Mucosa of descending colon (tissue), 3 donors: Measurements from ENCODE around the gene N4BP2L1. TPM values are rescaled to one million over a fixed set of nuclear protein-coding genes. Genes with fewer than 3 reads are reported as not detected.

Experiments used
- ATAC-seq: fragments of 200-7000 bp; cut with Tn5 transposase; one replicate; pipeline ENCODE4 v1.9.1; 2020; ENCODE audit warnings: mild to moderate bottlenecking, moderate library complexity
- DNase-seq, 3 donors: peaks; one replicate each; pipeline ENCODE4 v3.0.0-alpha.2; 2020
- H3K36me3 ChIP-seq: fragments of 200-600 bp; one replicate; pipeline ENCODE4 v1.8.0; 2021; ENCODE audit warnings: low read depth, mild to moderate bottlenecking
- H3K4me1 ChIP-seq: fragments of 200-600 bp; one replicate; pipeline ENCODE4 v1.8.0; 2021; ENCODE audit warnings: low read depth, mild to moderate bottlenecking
- H3K4me3 ChIP-seq: fragments of 200-600 bp; one replicate; pipeline ENCODE4 v1.8.0; 2021; ENCODE audit warnings: mild to moderate bottlenecking
- H3K9me3 ChIP-seq: fragments of 200-600 bp; one replicate; pipeline ENCODE4 v1.8.0; 2021; ENCODE audit warnings: mild to moderate bottlenecking
- intact Hi-C, 2 donors: fragments of 100-400 bp; cut with DNase I in 1 of 2; cut with micrococcal nuclease in 1 of 2; formaldehyde crosslinking; loops; one replicate each; pipeline versions ENCODE4 v1.11.0 to v1.11.1; 2022; cut with DNase I, micrococcal nuclease
- total RNA-seq, 3 donors: library from RNA; stranded (reverse); fragmentation: NEBNext Ultra II Directional in 2 of 3; extraction: Animal tissue kit (Norgen Biotek cat#: 25700) in 2 of 3; gene quantifications; one replicate each; pipeline versions ENCODE4 v1.2.1 to v1.2.4, GENCODE V29; 2021 to 2023
- TF ChIP-seq, protein P1 (sequence below): fragments of 200-600 bp; IDR thresholded peaks from one replicate; pipeline ENCODE4 v1.8.0; 2022; ENCODE audit warnings: antibody characterized with exemption, mild to moderate bottlenecking
- donor health status: DM: no; HTN: no; CAD: no; lungs with moderate emphysema.
- donor health status: DM: no; HTN: no; CAD: no.
- donor health status: DM: no; HTN: yes; CAD: no.

Gene N4BP2L1
- total RNA-seq, 3 donors from 2014 or later = 8.5 to 14.1 (median 11.6) TPM

- TF ChIP-seq, protein P1, sequence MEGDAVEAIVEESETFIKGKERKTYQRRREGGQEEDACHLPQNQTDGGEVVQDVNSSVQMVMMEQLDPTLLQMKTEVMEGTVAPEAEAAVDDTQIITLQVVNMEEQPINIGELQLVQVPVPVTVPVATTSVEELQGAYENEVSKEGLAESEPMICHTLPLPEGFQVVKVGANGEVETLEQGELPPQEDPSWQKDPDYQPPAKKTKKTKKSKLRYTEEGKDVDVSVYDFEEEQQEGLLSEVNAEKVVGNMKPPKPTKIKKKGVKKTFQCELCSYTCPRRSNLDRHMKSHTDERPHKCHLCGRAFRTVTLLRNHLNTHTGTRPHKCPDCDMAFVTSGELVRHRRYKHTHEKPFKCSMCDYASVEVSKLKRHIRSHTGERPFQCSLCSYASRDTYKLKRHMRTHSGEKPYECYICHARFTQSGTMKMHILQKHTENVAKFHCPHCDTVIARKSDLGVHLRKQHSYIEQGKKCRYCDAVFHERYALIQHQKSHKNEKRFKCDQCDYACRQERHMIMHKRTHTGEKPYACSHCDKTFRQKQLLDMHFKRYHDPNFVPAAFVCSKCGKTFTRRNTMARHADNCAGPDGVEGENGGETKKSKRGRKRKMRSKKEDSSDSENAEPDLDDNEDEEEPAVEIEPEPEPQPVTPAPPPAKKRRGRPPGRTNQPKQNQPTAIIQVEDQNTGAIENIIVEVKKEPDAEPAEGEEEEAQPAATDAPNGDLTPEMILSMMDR = no peak
- no peak for ATAC-seq
- intact Hi-C loops = no loop called here
- H3K4me1 ChIP-seq = peaks cover 19% of the 10 kb centered on the region
- no peak for DNase-seq
- H3K9me3 ChIP-seq = no peaks in the 10 kb centered on the region
- no peaks in the 10 kb centered on the region for H3K36me3 ChIP-seq
- no peak overlapping the region for H3K4me3 ChIP-seq
These were observed 2.3 kb upstream of the N4BP2L1 start for GRCh38 chr13:32430018-32430747.

DNA sequence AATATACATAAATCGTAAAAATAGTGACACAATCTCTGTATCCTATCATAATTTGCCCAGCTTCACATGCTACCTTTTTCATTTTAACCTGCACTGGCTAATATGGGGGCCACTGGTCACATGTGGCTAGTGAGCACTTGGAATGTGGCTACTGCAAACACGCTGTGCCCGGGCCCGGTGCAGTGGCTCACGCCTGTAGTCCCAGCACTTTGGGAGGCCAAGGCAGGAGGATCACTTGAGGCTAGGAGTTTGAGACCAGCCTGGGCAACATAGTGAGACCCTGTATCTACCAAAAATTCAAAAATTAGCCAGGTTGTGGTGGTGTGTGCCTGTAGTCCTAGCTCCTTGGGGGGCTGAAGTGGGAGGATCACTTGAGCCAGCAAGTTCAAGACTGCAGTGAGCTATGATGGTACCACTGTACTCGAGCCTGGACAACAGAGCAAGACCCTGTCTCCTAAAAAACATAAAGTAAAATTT lies 1.5 kb upstream of the N4BP2L1 start:
- no peaks in the 10 kb centered on the region for H3K9me3 ChIP-seq
- intact Hi-C loops = loop anchor here in 1 of 2 donors (10.0 kb wide), 1 partner anchor 115 kb away; the partner anchor contains the start of genes BRCA2 and ZAR1L
- no peak for ATAC-seq
- no peak overlapping the region for H3K4me3 ChIP-seq
- peaks cover 19% of the 10 kb centered on the region for H3K4me1 ChIP-seq
- TF ChIP-seq, protein P1 = no peak
- no peak for DNase-seq
- H3K36me3 ChIP-seq = no peaks in the 10 kb centered on the region

GRCh38 chr13:32428581-32429432 lies 877 bp upstream of the N4BP2L1 start:
- no peaks in the 10 kb centered on the region for H3K36me3 ChIP-seq
- H3K4me1 ChIP-seq = peaks cover 19% of the 10 kb centered on the region
- H3K4me3 ChIP-seq = peak overlapping the region; percentile 46
- TF ChIP-seq, protein P1 = no peak
- intact Hi-C loops = loop anchor here in 1 of 2 donors (10.0 kb wide), 1 partner anchor 114 kb away; the partner anchor contains the start of genes BRCA2 and ZAR1L
- no peak for ATAC-seq
- H3K9me3 ChIP-seq = no peaks in the 10 kb centered on the region
- DNase-seq = peak in 1 of 3 donors; percentile 27

- no peaks in the 10 kb centered on the region for H3K9me3 ChIP-seq
- TF ChIP-seq, protein P1 = no peak
- intact Hi-C loops = loop anchor here in 1 of 2 donors (10.0 kb wide), 1 partner anchor 112 kb away; the partner anchor contains the start of genes BRCA2 and ZAR1L
- no peaks in the 10 kb centered on the region for H3K36me3 ChIP-seq
- ATAC-seq (peak; percentile 49), DNase-seq (peak; percentile 59 to 72 (median 69))
- peak overlapping the region; percentile 46 for H3K4me3 ChIP-seq
- peaks cover 19% of the 10 kb centered on the region for H3K4me1 ChIP-seq
These were observed 709 bp downstream of the N4BP2L1 start for GRCh38 chr13:32426990-32427851.
